Immature natural killer cell (primary cell): ENCODE results near the gene ICAM2. TPM values are rescaled to one million over a fixed set of nuclear protein-coding genes. Genes with fewer than 3 reads are reported as not detected.
A peak's percentile ranks its signal among the peaks of the same experiment; 100 is the strongest.
"Not testable (repeated sequence)": the region's sequence is repeated elsewhere in the genome, so short reads cannot be mapped to it uniquely, and the experiment has no call there.

Experiments used
- DNase-seq, 3 donors: peaks; one replicate each; pipeline ENCODE4 v3.0.0; 2022; ENCODE audit warnings: mixed read lengths in 1 of 3
- H3K27ac Mint-ChIP-seq, 6 donors: one replicate each; pipeline ENCODE4 v1.8.0; 2020; ENCODE audit warnings: mixed read lengths in 6 of 6, mild to moderate bottlenecking in 5 of 6, inconsistent platforms in 4 of 6, moderate library complexity in 3 of 6
- H3K27me3 Mint-ChIP-seq, 3 donors: one replicate each; pipeline ENCODE4 v1.8.0; 2020 to 2021; ENCODE audit warnings: low read depth in 3 of 3, mild to moderate bottlenecking in 3 of 3, mixed read lengths in 3 of 3, moderate library complexity in 3 of 3, inconsistent platforms in 1 of 3
- H3K36me3 Mint-ChIP-seq, 3 donors: one replicate each; pipeline ENCODE4 v1.8.0; 2020; ENCODE audit warnings: mixed read lengths in 3 of 3, inconsistent platforms in 2 of 3, mild to moderate bottlenecking in 2 of 3
- H3K4me1 Mint-ChIP-seq, 2 donors: one replicate each; pipeline ENCODE4 v1.8.0; 2020; ENCODE audit warnings: inconsistent platforms in 2 of 2, mild to moderate bottlenecking in 2 of 2, mixed read lengths in 2 of 2, moderate library complexity in 1 of 2
- H3K4me3 Mint-ChIP-seq, 5 donors: one replicate each; pipeline ENCODE4 v1.8.0; 2020; ENCODE audit warnings: mild to moderate bottlenecking in 5 of 5, mixed read lengths in 5 of 5, inconsistent platforms in 3 of 5, moderate library complexity in 3 of 5
- H3K9me3 Mint-ChIP-seq, 6 donors: one replicate each; pipeline ENCODE4 v1.8.0; 2020; ENCODE audit warnings: mild to moderate bottlenecking in 6 of 6, mixed read lengths in 6 of 6, inconsistent platforms in 4 of 6, moderate library complexity in 3 of 6
- polyA plus RNA-seq, 3 donors: library from polyadenylated mRNA; unstranded; fragments of 300-500 nt; fragmentation: Illumina TruSeq; gene quantifications; one replicate each; pipeline ENCODE4 v1.2.3, GENCODE V29; 2021

Gene ICAM2
- polyA plus RNA-seq, 3 donors from 2014 or later = 327 to 535 (median 329) TPM

DNA sequence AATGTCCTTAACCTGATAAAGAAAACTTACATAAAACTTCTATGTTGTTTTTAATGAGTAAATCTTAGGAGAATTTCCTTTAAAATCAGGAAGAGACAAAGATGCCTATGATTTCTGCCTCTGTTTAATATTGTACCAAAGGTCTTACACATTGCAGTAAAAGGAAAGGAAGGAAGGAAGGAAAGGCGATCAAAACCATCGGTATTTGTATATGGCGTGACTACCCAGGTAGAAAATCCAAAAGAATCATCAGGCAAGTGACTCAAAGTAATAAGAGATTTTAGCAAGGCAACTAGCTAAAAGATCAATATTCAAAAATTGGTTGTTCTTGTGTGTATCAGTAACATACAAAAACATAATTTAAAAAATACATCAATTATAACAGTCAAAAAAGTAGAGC, 3.5 kb downstream of the ICAM2 start:
- H3K4me1 Mint-ChIP-seq = peaks cover 75 to 89% of the 10 kb centered on the region in 2 donors
- H3K27me3 Mint-ChIP-seq = peaks cover 17 to 26% (median 17%) of the 10 kb centered on the region in 3 donors
- peaks cover under 1 to 5% (median 4%) of the 10 kb centered on the region in 3 donors for H3K36me3 Mint-ChIP-seq

DNA sequence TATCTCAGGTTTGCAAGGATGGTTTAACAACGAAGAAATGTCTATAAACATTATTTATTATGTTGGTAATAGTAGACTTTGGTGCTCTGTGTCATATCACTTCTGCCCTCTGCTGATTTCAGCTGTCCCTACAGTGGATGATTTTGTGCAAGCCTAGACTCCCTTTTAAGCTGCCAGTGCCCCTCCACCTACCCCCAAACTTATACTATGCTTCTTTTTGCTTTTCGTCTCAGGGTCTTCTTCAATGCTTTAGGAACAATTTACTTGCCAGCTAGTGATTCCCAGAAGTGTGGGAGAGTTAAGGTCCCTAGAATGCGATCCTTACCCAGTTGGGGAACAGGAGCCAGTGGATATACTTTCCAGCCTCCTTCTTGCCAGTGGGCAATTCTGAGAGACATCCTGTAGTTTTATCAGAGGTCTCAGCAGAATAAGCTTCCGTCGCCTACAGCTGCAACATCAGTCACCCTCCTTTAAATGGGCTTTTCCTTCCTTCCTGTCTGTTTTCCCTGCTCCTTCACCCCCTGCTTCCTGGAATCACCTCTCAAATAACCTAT, 4.1 kb downstream of the ICAM2 start:
- H3K27ac Mint-ChIP-seq = peak overlapping the region; percentile 98 to 100 (median 100)

More for the DNA sequence above, 3.5 kb downstream of the ICAM2 start:
- H3K4me3 Mint-ChIP-seq = peak overlapping the region; percentile 86 to 97 (median 89)
- peak overlapping the region; percentile 98 to 100 (median 100) for H3K27ac Mint-ChIP-seq
- DNase-seq = no peak
- no peaks in the 10 kb centered on the region for H3K9me3 Mint-ChIP-seq

DNA sequence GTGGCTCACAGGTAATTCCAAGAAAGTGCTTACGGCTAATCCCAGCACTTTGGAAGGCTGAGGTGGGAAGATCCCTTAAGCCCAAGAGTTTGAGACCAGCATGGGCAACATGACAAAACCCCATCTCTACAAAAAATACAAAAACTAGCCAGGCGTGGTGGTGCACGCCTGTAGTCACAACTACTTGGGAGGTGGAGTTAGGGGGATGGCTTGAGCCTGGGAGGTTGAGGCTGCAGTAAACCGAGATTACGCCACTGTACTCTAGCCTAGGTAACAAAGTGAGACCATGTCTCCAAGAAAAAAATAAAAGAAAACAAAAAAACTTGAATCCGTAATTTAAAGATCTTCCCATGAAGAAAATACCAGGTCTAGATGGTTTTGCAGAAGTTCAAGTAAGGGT, 5.0 kb downstream of the ICAM2 start:
- no peak for DNase-seq
- H3K9me3 Mint-ChIP-seq = no peaks in the 10 kb centered on the region
- peaks cover 5 to 15% (median 12%) of the 10 kb centered on the region in 3 donors for H3K36me3 Mint-ChIP-seq
- peak overlapping the region; percentile 80 to 97 (median 89) for H3K4me3 Mint-ChIP-seq
- H3K4me1 Mint-ChIP-seq = peaks cover 75 to 91% of the 10 kb centered on the region in 2 donors
- peaks cover 8 to 17% (median 9%) of the 10 kb centered on the region in 3 donors for H3K27me3 Mint-ChIP-seq
- H3K27ac Mint-ChIP-seq = peak overlapping the region; percentile 98 to 100 (median 100)

More for the DNA sequence above, 4.1 kb downstream of the ICAM2 start:
- DNase-seq = peak in 2 of 3 donors; percentile 25 to 39
- Mint-ChIP-seq H3K27me3 (peaks cover 16 to 26% (median 17%) of the 10 kb centered on the region in 3 donors), H3K4me1 (peaks cover 75 to 89% of the 10 kb centered on the region in 2 donors), H3K9me3 (no peaks in the 10 kb centered on the region), H3K36me3 (peaks cover 5 to 11% (median 11%) of the 10 kb centered on the region in 3 donors), H3K4me3 (peak overlapping the region; percentile 86 to 97 (median 89))

GRCh38 chr17:64009571-64010402, 10.6 kb downstream of the ICAM2 start:
- H3K27me3 Mint-ChIP-seq = no peaks in the 10 kb centered on the region
- DNase-seq = no peak
- H3K27ac Mint-ChIP-seq = peak overlapping the region; percentile 62 to 88 (median 78)
- peaks cover 10 to 23% (median 16%) of the 10 kb centered on the region in 3 donors for H3K36me3 Mint-ChIP-seq
- peaks cover 79 to 85% of the 10 kb centered on the region in 2 donors for H3K4me1 Mint-ChIP-seq
- peak overlapping the region in 1 of 5 donors; percentile 46 for H3K4me3 Mint-ChIP-seq
- no peaks in the 10 kb centered on the region for H3K9me3 Mint-ChIP-seq

DNA sequence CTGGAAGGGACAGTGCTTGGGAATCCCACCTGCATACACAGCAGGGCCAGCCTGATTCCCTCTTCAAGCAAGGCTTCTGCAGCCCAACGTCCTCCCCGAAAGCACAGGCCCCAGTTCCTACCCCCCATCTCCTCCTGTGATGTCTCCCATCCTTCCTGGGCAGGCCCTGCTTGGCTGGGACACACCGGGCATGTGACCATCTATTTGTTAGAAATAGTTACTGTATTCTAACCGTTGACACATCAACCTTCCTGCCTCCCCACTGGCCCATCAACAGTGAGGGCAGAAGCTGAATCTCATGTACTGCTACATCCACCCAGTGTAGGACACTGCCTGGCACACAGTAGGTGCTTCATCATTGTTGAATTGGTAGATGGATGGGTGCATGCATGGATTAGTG, 11.6 kb downstream of the ICAM2 start:
- H3K4me1 Mint-ChIP-seq = peaks cover 70 to 76% of the 10 kb centered on the region in 2 donors
- H3K9me3 Mint-ChIP-seq = no peaks in the 10 kb centered on the region
- peaks cover 15 to 28% (median 16%) of the 10 kb centered on the region in 3 donors for H3K36me3 Mint-ChIP-seq
- peak overlapping the region in 2 of 5 donors; percentile 15 to 42 for H3K4me3 Mint-ChIP-seq
- H3K27me3 Mint-ChIP-seq = no peaks in the 10 kb centered on the region
- peak overlapping the region; percentile 5 to 78 (median 67) for H3K27ac Mint-ChIP-seq
- DNase-seq = no peak

DNA sequence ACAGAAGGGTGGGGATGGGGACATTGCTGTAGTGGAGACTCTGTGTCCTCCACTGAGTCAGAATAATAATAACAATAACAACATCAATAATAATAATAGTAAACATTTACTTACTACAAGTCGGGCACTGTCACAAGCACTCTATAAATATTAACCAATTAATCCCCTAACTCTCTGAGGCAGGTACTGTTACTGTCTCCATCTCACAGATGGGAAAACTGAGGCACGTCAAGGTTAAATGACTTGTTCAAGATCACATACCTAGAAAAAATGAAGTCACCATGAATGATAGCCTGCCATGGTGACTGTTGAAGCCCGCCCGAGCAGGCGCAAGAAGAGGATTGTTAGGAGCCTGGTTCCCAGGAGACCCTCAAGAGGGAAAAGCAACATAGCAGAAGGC, 12.1 kb downstream of the ICAM2 start:
- Mint-ChIP-seq H3K27me3 (no peaks in the 10 kb centered on the region), H3K4me3 (no peak overlapping the region), H3K9me3 (no peaks in the 10 kb centered on the region), H3K36me3 (peaks cover 15 to 33% (median 16%) of the 10 kb centered on the region in 3 donors), H3K27ac (peak overlapping the region; percentile 36 to 74 (median 63)), H3K4me1 (peaks cover 67 to 71% of the 10 kb centered on the region in 2 donors)
- DNase-seq = no peak

DNA sequence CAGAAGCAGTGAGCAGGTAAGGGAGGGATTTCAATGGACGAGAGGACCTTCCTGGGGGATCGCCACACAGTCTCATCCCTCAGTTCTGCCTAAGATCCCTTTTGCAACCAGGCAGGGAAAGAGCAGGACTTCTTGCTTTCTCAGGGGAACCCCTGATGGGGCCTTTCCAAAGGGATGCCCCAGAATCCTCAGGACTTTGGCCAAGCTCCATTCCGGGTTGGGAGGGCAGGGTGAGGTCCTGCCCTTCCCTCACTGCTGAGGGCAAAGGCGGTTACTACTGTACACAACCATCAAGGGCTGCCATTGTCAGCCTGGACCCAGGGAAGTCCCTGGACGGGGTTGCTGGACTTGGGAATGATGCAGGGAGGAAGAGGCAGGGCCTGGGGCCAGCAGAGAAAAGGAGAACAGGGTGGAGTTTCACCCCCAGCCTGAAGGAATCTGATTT, 12.6 kb downstream of the ICAM2 start:
- Mint-ChIP-seq H3K27me3 (no peaks in the 10 kb centered on the region), H3K36me3 (peaks cover 15 to 33% (median 16%) of the 10 kb centered on the region in 3 donors), H3K4me1 (peaks cover 62 to 66% of the 10 kb centered on the region in 2 donors), H3K9me3 (no peaks in the 10 kb centered on the region), H3K27ac (peak overlapping the region; percentile 56 to 76 (median 67)), H3K4me3 (peak overlapping the region in 1 of 5 donors; percentile 26)
- DNase-seq = no peak

GRCh38 chr17:64007089-64007837, 13.2 kb downstream of the ICAM2 start:
- not testable (repeated sequence) for DNase-seq, H3K27me3 Mint-ChIP-seq, H3K4me3 Mint-ChIP-seq, H3K9me3 Mint-ChIP-seq
- Mint-ChIP-seq H3K27ac (peak overlapping the region; percentile 16 to 81 (median 65)), H3K36me3 (peaks cover 15 to 33% (median 16%) of the 10 kb centered on the region in 3 donors), H3K4me1 (peaks cover 57 to 60% of the 10 kb centered on the region in 2 donors)

GRCh38 chr17:64006361-64007088, 13.9 kb downstream of the ICAM2 start:
- H3K4me3 Mint-ChIP-seq = no peak overlapping the region
- no peaks in the 10 kb centered on the region for H3K9me3 Mint-ChIP-seq
- H3K27me3 Mint-ChIP-seq = no peaks in the 10 kb centered on the region
- H3K36me3 Mint-ChIP-seq = peaks cover 10 to 27% (median 11%) of the 10 kb centered on the region in 3 donors
- DNase-seq = no peak
- peaks cover 51 to 52% of the 10 kb centered on the region in 2 donors for H3K4me1 Mint-ChIP-seq
- H3K27ac Mint-ChIP-seq = peak overlapping the region in 5 of 6 donors; percentile 10 to 51 (median 17)

DNA sequence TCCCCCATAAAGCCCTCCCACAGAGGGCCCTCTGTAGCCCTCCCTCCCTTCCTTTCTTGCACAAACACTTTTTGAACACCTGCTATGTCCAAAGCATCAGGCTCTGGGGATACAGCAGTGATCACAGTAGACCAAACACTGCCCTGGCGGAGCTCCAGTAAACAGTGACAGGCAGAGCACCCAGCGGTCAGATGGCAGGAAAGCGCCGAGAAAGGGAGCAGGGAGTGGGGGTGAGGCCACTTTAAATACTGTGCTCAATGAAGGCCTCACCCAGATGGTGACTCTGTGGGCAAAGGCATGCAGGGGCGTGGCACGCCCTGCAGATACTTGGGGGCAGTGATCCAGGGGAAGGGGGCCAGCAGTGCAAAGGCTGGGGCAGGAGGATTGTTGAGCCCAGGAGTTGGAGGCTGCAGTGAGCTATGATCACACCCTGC, 14.7 kb downstream of the ICAM2 start:
- no peaks in the 10 kb centered on the region for H3K9me3 Mint-ChIP-seq
- H3K27me3 Mint-ChIP-seq = no peaks in the 10 kb centered on the region
- DNase-seq = no peak
- H3K36me3 Mint-ChIP-seq = peaks cover 5 to 24% (median 11%) of the 10 kb centered on the region in 3 donors
- H3K4me1 Mint-ChIP-seq = peaks cover 44 to 45% of the 10 kb centered on the region in 2 donors
- peak overlapping the region in 5 of 6 donors; percentile 40 to 81 (median 67) for H3K27ac Mint-ChIP-seq
- no peak overlapping the region for H3K4me3 Mint-ChIP-seq

GRCh38 chr17:64004903-64005733, 15.3 kb downstream of the ICAM2 start:
- DNase-seq = no peak
- H3K36me3 Mint-ChIP-seq = peaks cover 4 to 21% (median 11%) of the 10 kb centered on the region in 3 donors
- H3K4me3 Mint-ChIP-seq = no peak overlapping the region
- H3K27ac Mint-ChIP-seq = peak overlapping the region in 5 of 6 donors; percentile 58 to 81 (median 76)
- H3K27me3 Mint-ChIP-seq = peaks cover 0 to 1% (median 0%) of the 10 kb centered on the region in 3 donors
- H3K4me1 Mint-ChIP-seq = peaks cover 38 to 40% of the 10 kb centered on the region in 2 donors
- no peaks in the 10 kb centered on the region for H3K9me3 Mint-ChIP-seq

GRCh38 chr17:64004218-64004770, 16.1 kb downstream of the ICAM2 start:
- no peak overlapping the region for H3K4me3 Mint-ChIP-seq
- peaks cover 4 to 16% (median 7%) of the 10 kb centered on the region in 3 donors for H3K36me3 Mint-ChIP-seq

More at GRCh38 chr17:64004218-64004770, 16.1 kb downstream of the ICAM2 start:
- H3K4me1 Mint-ChIP-seq = peaks cover 37% of the 10 kb centered on the region in 2 donors
- H3K9me3 Mint-ChIP-seq = no peaks in the 10 kb centered on the region
- no peak for DNase-seq
- peak overlapping the region in 4 of 6 donors; percentile 56 to 76 (median 60) for H3K27ac Mint-ChIP-seq
- H3K27me3 Mint-ChIP-seq = peaks cover 0 to 2% (median 0%) of the 10 kb centered on the region in 3 donors
